AG04450 (cell line): Measurements from ENCODE around the gene SLC22A4. TPM values are rescaled to one million over a fixed set of nuclear protein-coding genes. Genes with fewer than 3 reads are reported as not detected.
A peak's percentile ranks its signal among the peaks of the same experiment; 100 is the strongest.

Experiments used
- CTCF ChIA-PET: fragments of 300-600, 350-600 bp; formaldehyde crosslinking; extraction: SDS; loops from one replicate; lab custom pipeline; 2022; ENCODE audit warnings: antibody characterized with exemption, inconsistent platforms; lab: Charles Lee
- POLR2A ChIA-PET: fragments of 350-600 bp; formaldehyde crosslinking; extraction: SDS; loops from one replicate; lab custom pipeline; 2021; ENCODE audit warnings: antibody characterized with exemption, inconsistent platforms; lab: Yijun Ruan, JAX
- DNase-seq: peaks from one replicate; pipeline ENCODE4 v3.0.0-alpha.2; 2011; ENCODE audit warnings: low read depth, low spot score
- H3K27ac ChIP-seq: one replicate; pipeline ENCODE4 v1.5.1; 2012; ENCODE audit warnings: low read depth, low read length, control low read depth
- H3K27me3 ChIP-seq: one replicate; pipeline ENCODE4 v1.6.0; 2012; ENCODE audit warnings: low read length; ENCODE audit not compliant: control insufficient read depth, insufficient read depth
- H3K4me3 ChIP-seq: 2 replicates; pipeline ENCODE4 v1.5.1; 2011; ENCODE audit warnings: mild to moderate bottlenecking, low read depth, low read length, control low read depth
- H3K9me3 ChIP-seq: 2 replicates; pipeline ENCODE4 v1.5.1; 2012; ENCODE audit warnings: low read length; ENCODE audit not compliant: control insufficient read depth, insufficient read depth
- polyA plus RNA-seq: library from polyadenylated mRNA; depleted of rRNA; stranded (reverse); fragments of >200 nt; gene quantifications from 2 replicates; pipeline ENCODE4 v1.2.3, GENCODE V29; 2011
- TF ChIP-seq, protein P1 (sequence below): IDR thresholded peaks from 2 replicates; pipeline ENCODE4 v1.5.1; 2011; ENCODE audit warnings: low read depth, low read length, control low read depth, inconsistent platforms

SLC22A4 gene
- polyA plus RNA-seq, 1 experiment = 3.1 TPM

DNA sequence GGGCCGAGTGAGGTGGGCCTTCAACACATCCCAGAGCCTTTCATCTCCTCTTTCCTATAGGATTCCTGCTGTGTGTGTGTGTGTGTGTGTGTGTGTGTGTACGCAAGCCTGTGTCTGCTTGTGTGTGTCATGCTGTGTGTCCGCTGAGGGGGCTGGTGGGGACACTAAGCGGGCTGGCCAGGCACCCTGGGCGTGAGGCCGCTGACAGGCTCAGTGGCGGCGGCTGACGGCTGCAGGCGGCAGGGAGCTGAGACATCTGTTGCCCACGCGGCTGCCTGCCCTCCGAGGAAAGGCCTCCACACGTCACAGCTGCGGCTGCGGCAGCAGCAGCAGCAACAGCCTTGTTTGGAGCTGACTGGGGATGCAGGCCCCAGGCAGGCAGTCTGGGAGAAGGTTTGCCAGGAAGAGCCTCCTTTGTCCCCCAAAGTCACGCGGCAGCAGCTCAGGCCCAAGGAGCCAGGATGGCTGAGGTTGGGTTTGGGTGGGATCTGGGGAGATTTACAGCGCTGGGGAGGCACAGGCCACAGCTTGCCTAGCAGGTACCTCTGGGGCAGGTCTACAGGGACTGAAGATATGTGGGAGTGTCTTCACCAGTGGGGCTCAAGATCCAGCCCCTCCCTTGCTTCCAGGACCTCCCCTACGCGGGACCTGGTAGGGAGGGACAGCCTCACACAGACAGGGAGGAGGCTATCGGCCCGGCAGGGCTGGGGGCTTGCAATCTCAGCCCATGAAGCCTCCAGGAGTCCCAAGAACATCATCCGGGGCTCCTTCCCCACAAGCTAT, 34.9 kb upstream of the SLC22A4 start:
- TF ChIP-seq, protein P1, sequence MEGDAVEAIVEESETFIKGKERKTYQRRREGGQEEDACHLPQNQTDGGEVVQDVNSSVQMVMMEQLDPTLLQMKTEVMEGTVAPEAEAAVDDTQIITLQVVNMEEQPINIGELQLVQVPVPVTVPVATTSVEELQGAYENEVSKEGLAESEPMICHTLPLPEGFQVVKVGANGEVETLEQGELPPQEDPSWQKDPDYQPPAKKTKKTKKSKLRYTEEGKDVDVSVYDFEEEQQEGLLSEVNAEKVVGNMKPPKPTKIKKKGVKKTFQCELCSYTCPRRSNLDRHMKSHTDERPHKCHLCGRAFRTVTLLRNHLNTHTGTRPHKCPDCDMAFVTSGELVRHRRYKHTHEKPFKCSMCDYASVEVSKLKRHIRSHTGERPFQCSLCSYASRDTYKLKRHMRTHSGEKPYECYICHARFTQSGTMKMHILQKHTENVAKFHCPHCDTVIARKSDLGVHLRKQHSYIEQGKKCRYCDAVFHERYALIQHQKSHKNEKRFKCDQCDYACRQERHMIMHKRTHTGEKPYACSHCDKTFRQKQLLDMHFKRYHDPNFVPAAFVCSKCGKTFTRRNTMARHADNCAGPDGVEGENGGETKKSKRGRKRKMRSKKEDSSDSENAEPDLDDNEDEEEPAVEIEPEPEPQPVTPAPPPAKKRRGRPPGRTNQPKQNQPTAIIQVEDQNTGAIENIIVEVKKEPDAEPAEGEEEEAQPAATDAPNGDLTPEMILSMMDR = no peak
- POLR2A ChIA-PET = interaction anchor here (0.7 to 2.7 kb wide), 7 partner anchors 21 to 1781 kb away, joined by 4 to 20 read pairs (median 5); partner anchors contain the start of genes P4HA2 and SLC22A4

GRCh38 chr5:132260051-132260450, 34.1 kb upstream of the SLC22A4 start:
- Histone ChIP-seq H3K9me3 (no peaks in the 10 kb centered on the region; the same call in 1 of the 2 replicates), H3K4me3 (peak overlapping the region; percentile 81), H3K27ac (peak overlapping the region; percentile 99), H3K27me3 (no peaks in the 10 kb centered on the region)
- POLR2A ChIA-PET = interaction anchor here (2.7 kb wide), 1 partner anchor 33 kb away, joined by 20 read pairs; the partner anchor contains the start of gene SLC22A4
- TF ChIP-seq, protein P1 = no peak
- CTCF ChIA-PET = interaction anchor here (0.9 to 9.7 kb wide), 2 partner anchors 21 to 69 kb away, joined by 4 to 55 read pairs; no protein-coding TSS in a partner anchor
- DNase-seq = no peak

More for the DNA sequence above, 34.9 kb upstream of the SLC22A4 start:
- Histone ChIP-seq H3K27me3 (no peaks in the 10 kb centered on the region), H3K4me3 (peak overlapping the region; percentile 81), H3K27ac (peak overlapping the region; percentile 99), H3K9me3 (no peaks in the 10 kb centered on the region; the same call in 1 of the 2 replicates)
- peak; percentile 74 for DNase-seq
- CTCF ChIA-PET = interaction anchor here (0.9 to 9.7 kb wide), 2 partner anchors 21 to 69 kb away, joined by 4 to 55 read pairs; no protein-coding TSS in a partner anchor

- peak; percentile 56 for DNase-seq
- ChIA-PET POLR2A (interaction anchor here (1.2 to 2.7 kb wide), 2 partner anchors 32 to 33 kb away, joined by 4 to 20 read pairs; partner anchors contain the start of genes P4HA2 and SLC22A4), CTCF (interaction anchor here (0.6 to 9.7 kb wide), 3 partner anchors 12 to 22 kb away, joined by 3 to 55 read pairs (median 3); no protein-coding TSS in a partner anchor)
- Histone ChIP-seq H3K27me3 (no peaks in the 10 kb centered on the region), H3K9me3 (no peaks in the 10 kb centered on the region; the same call in 1 of the 2 replicates), H3K4me3 (peak overlapping the region; percentile 37), H3K27ac (peak overlapping the region; percentile 42)
- TF ChIP-seq, protein P1 = no peak
Observed at GRCh38 chr5:132260714-132261551, 33.3 kb upstream of the SLC22A4 start.

GRCh38 chr5:132261881-132262845, 32.0 kb upstream of the SLC22A4 start:
- Histone ChIP-seq H3K27ac (peak overlapping the region; percentile 3), H3K9me3 (no peaks in the 10 kb centered on the region; the same call in 1 of the 2 replicates), H3K4me3 (no peak overlapping the region), H3K27me3 (no peaks in the 10 kb centered on the region)
- TF ChIP-seq, protein P1 = no peak
- no peak for DNase-seq
- POLR2A ChIA-PET = interaction anchor here (3.0 kb wide), 1 partner anchor 32 kb away, joined by 16 read pairs; the partner anchor contains the start of gene SLC22A4
- CTCF ChIA-PET = interaction anchor here (9.7 kb wide), 1 partner anchor 24 kb away, joined by 55 read pairs; no protein-coding TSS in a partner anchor
